Suprapubic skin (tissue), 4 donors: Measurements from ENCODE around the gene ERC2. TPM values are rescaled to one million over a fixed set of nuclear protein-coding genes. Genes with fewer than 3 reads are reported as not detected.

Experiments used
- DNase-seq, 2 donors: peaks; one replicate each; pipeline ENCODE4 v3.0.0-alpha.2; 2019; ENCODE audit warnings: low spot score in 2 of 2
- H3K27ac ChIP-seq: fragments of 200-600 bp; sonication (generic); one replicate; pipeline ENCODE4 v1.5.1; 2019
- H3K27me3 ChIP-seq: fragments of 200-600 bp; sonication (generic); one replicate; pipeline ENCODE4 v1.5.1; 2019
- H3K36me3 ChIP-seq: fragments of 200-600 bp; sonication (generic); one replicate; pipeline ENCODE4 v1.5.1; 2019
- H3K4me1 ChIP-seq: fragments of 200-600 bp; sonication (generic); one replicate; pipeline ENCODE4 v1.5.1; 2019
- H3K4me3 ChIP-seq: fragments of 200-600 bp; sonication (generic); one replicate; pipeline ENCODE4 v1.5.1; 2019; ENCODE audit warnings: mild to moderate bottlenecking
- H3K9me3 ChIP-seq: fragments of 200-600 bp; sonication (generic); one replicate; pipeline ENCODE4 v1.5.1; 2019
- EP300 ChIP-seq: sonication (generic); formaldehyde crosslinking; IDR thresholded peaks from one replicate; pipeline ENCODE4 v1.6.1; 2017; ENCODE audit warnings: antibody characterized with exemption
- POLR2A ChIP-seq, 2 donors: fragments of 450-650 bp; IDR thresholded peaks; one replicate each; pipeline ENCODE4 v1.6.1; 2017; ENCODE audit warnings: antibody characterized with exemption in 2 of 2, mild to moderate bottlenecking in 2 of 2, moderate library complexity in 2 of 2
- POLR2AphosphoS5 ChIP-seq, 3 donors: sonication (generic); formaldehyde crosslinking; IDR thresholded peaks; one replicate each; pipeline ENCODE4 v1.6.1; 2017; ENCODE audit warnings: antibody characterized with exemption in 3 of 3
- WGBS: methylation state at CpG from one replicate; pipeline ENCODE4 v1.1.5; 2018; 5-methylcytosine and 5-hydroxymethylcytosine counted together
- total RNA-seq, 4 donors: library from RNA; depleted of rRNA; stranded (reverse); fragments of >200 nt; gene quantifications; one replicate each; pipeline ENCODE4 v1.1.0, GENCODE V29; 2016
- TF ChIP-seq, protein P1 (sequence below), 2 donors: fragments of 200-600 bp in 1 of 2; fragments of 450-650 bp in 1 of 2; sonication (generic) in 1 of 2; IDR thresholded peaks; one replicate each; pipeline ENCODE4 v1.5.1; 2016 to 2019; ENCODE audit warnings: antibody characterized with exemption in 2 of 2, mild to moderate bottlenecking in 1 of 2, moderate library complexity in 1 of 2

ERC2 gene
- total RNA-seq, 4 donors from 2014 or later: 0.21 TPM; not detected in 3

DNA sequence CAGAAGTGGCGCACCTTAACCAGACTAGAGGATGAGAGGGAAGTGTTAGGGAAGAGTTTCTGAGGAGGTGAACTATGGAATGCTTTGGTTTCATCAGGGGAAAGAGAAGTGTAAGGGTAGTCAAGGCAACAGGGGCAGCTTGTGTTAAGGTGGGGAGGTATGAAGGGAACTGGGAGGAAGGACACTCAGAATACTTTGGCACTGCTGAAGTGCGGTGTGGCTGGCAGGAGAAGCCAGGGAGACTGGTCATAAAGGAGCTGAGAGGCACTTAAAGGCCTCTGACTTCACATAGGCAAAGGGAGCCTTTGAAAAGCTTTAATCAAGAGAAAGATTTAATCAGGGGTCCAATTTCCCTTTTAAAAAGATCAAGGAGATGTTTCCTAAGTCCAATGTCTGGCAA, 129.0 kb downstream of the ERC2 start:
- Histone ChIP-seq H3K4me3 (no peak overlapping the region), H3K27me3 (peaks cover 15% of the 10 kb centered on the region), H3K9me3 (no peaks in the 10 kb centered on the region), H3K36me3 (no peaks in the 10 kb centered on the region), H3K27ac (no peak overlapping the region), H3K4me1 (no peaks in the 10 kb centered on the region)
- no peak for DNase-seq
- WGBS: 73% methylated on average over 2 of the region's 2 CpGs
- no peak for TF ChIP-seq POLR2AphosphoS5 (IDR thresholded peaks at IDR 0.05)
- TF ChIP-seq EP300: no peak
- TF ChIP-seq POLR2A (IDR thresholded peaks at IDR 0.05): no peak
- TF ChIP-seq, protein P1, sequence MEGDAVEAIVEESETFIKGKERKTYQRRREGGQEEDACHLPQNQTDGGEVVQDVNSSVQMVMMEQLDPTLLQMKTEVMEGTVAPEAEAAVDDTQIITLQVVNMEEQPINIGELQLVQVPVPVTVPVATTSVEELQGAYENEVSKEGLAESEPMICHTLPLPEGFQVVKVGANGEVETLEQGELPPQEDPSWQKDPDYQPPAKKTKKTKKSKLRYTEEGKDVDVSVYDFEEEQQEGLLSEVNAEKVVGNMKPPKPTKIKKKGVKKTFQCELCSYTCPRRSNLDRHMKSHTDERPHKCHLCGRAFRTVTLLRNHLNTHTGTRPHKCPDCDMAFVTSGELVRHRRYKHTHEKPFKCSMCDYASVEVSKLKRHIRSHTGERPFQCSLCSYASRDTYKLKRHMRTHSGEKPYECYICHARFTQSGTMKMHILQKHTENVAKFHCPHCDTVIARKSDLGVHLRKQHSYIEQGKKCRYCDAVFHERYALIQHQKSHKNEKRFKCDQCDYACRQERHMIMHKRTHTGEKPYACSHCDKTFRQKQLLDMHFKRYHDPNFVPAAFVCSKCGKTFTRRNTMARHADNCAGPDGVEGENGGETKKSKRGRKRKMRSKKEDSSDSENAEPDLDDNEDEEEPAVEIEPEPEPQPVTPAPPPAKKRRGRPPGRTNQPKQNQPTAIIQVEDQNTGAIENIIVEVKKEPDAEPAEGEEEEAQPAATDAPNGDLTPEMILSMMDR (IDR thresholded peaks at IDR 0.05): no peak

DNA sequence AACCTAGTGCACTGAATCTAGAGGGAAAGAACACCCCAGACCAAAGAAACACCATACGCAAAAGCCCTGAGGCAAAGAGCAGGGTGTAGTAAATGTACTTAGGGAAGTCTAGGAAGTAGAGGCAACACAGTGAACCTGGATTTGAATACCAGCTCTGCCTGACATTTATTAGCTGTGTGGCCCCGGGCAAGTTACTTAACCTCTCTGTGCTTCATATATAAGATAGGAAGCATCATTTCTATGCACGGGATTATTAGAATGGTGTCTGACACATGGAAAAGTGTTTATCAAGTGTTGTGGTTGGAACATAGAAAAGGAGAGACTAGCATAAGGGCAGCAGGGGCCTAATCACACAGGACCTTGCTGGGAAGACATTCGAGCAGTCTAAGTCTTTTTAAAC, 132.2 kb downstream of the ERC2 start:
- H3K27ac ChIP-seq: no peak overlapping the region
- no peaks in the 10 kb centered on the region for H3K9me3 ChIP-seq
- no peak for DNase-seq
- H3K27me3 ChIP-seq: peaks cover 3% of the 10 kb centered on the region
- WGBS: 89% methylated on average over 4 of the region's 4 CpGs
- H3K36me3 ChIP-seq: no peaks in the 10 kb centered on the region
- TF ChIP-seq POLR2AphosphoS5 (IDR thresholded peaks at IDR 0.05): no peak
- TF ChIP-seq, protein P1 (IDR thresholded peaks at IDR 0.05): no peak
- TF ChIP-seq EP300: no peak
- H3K4me3 ChIP-seq: no peak overlapping the region
- H3K4me1 ChIP-seq: no peaks in the 10 kb centered on the region

DNA sequence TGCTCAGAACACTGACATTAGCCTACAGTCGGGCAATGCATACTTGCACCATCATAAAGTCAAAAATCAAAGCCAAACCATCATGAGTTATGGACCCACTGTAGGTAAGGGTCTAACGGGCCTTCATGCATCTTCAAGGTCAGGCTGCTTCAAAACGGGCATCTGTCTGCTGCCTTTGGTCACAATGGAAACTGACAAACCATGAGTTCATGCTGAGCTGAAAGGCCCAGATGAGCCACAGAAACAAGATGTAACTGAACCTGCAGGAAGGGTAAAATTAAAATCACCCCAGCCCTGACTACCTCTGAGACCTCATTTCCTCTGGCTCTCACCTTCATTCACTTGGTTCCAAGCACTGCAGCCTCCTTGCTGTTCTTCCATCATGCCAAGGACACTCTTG, 143.8 kb downstream of the ERC2 start:
- Histone ChIP-seq H3K27me3 (no peaks in the 10 kb centered on the region), H3K9me3 (no peaks in the 10 kb centered on the region), H3K27ac (no peak overlapping the region), H3K4me1 (no peaks in the 10 kb centered on the region), H3K4me3 (no peak overlapping the region), H3K36me3 (no peaks in the 10 kb centered on the region)
- 84% methylated on average over 3 of the region's 3 CpGs for WGBS
- DNase-seq: no peak
- TF ChIP-seq POLR2AphosphoS5 (IDR thresholded peaks at IDR 0.05) (no peak), POLR2A (IDR thresholded peaks at IDR 0.05) (no peak), EP300 (no peak)
- TF ChIP-seq, protein P1 (IDR thresholded peaks at IDR 0.05): no peak

DNA sequence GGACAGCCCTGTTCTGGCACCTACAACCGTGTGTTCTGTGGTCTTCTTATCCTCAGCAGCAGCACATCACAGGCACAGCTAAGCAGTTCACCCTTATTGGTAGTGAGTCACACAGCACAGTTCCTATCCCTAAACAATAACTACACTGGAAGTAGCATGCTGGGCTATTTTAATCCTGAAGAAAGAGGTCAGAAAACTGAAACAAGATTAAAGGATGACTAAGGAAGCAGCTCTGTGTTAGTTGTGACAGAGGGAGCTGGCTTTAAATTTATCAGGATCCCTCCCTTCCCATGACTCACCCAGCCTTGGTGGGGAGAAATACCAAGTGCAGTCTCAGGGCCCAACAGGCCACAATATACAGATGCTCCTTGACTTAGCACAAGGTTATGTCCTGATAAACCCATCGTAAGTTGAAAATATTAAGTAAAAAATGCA, 144.3 kb downstream of the ERC2 start:
- Histone ChIP-seq H3K9me3 (no peaks in the 10 kb centered on the region), H3K27me3 (no peaks in the 10 kb centered on the region), H3K4me1 (no peaks in the 10 kb centered on the region), H3K4me3 (no peak overlapping the region), H3K36me3 (no peaks in the 10 kb centered on the region), H3K27ac (no peak overlapping the region)
- 60% methylated on average over 2 of the region's 2 CpGs for WGBS
- TF ChIP-seq EP300 (no peak), POLR2A (IDR thresholded peaks at IDR 0.05) (no peak), POLR2AphosphoS5 (IDR thresholded peaks at IDR 0.05) (no peak)
- TF ChIP-seq, protein P1 (IDR thresholded peaks at IDR 0.05): no peak
- no peak for DNase-seq

DNA sequence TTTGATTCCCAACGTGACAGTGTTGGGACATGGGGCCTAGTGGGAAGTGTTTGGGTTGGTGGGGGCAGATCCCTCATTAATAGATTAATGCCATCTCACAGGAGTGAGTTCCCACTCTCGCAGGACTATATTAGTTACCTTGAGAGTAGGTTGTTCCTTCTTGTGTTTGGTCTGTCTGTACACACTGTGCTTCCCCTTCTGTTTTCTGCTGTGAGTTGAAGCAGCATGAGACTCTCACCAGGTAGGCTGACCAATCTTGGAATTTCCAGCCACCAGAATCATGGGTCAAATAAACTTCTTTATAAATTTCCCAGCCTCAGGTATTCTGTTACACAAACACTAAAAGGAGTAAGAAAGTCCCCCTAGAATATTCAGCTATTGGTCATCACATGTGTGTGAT, 145.4 kb downstream of the ERC2 start:
- Histone ChIP-seq H3K9me3 (no peaks in the 10 kb centered on the region), H3K27me3 (no peaks in the 10 kb centered on the region), H3K4me3 (no peak overlapping the region), H3K27ac (no peak overlapping the region), H3K4me1 (no peaks in the 10 kb centered on the region), H3K36me3 (no peaks in the 10 kb centered on the region)
- WGBS: 81% methylated on average over 2 of the region's 2 CpGs
- TF ChIP-seq, protein P1 (IDR thresholded peaks at IDR 0.05): no peak
- TF ChIP-seq POLR2AphosphoS5 (IDR thresholded peaks at IDR 0.05) (no peak), POLR2A (IDR thresholded peaks at IDR 0.05) (no peak), EP300 (no peak)
- no peak for DNase-seq
